IMR-90 (cell line): ENCODE results near the gene CREBBP. TPM values are rescaled to one million over a fixed set of nuclear protein-coding genes. Genes with fewer than 3 reads are reported as not detected.
"Not testable (repeated sequence)": the region's sequence is repeated elsewhere in the genome, so short reads cannot be mapped to it uniquely, and the experiment has no call there.

Source experiments
- ATAC-seq: fragments of 200-7000 bp; cut with Tn5 transposase; 2 replicates; pipeline ENCODE4 v1.9.1; 2020; ENCODE audit warnings: low read depth, mild to moderate bottlenecking, moderate library complexity
- BruUV-seq: library from RNA; stranded (reverse); fragments of 400-500 nt; replicated peaks from 2 replicates; lab custom pipeline; 2021; lab: Mats Ljungman, UMichigan
- CTCF ChIA-PET: fragments of 300-600 bp; formaldehyde crosslinking; extraction: SDS; loops from one replicate; lab custom pipeline; 2021; ENCODE audit warnings: antibody characterized with exemption; lab: Yijun Ruan, JAX
- POLR2A ChIA-PET: fragments of 300-600 bp; sonication (Branson Sonifier 250); formaldehyde crosslinking; loops from one replicate; lab custom pipeline; 2022; ENCODE audit warnings: antibody characterized with exemption; ENCODE audit not compliant: unreplicated experiment; lab: Charles Lee
- DNase-seq: peaks from one replicate; pipeline ENCODE4 v3.0.0; 2013
- H2AFZ ChIP-seq: replicated peaks from 2 replicates; pipeline ENCODE3; 2013; ENCODE audit warnings: low read length, mild to moderate bottlenecking; ENCODE audit not compliant: poor library complexity
- H2AK5ac ChIP-seq: 2 replicates; pipeline ENCODE4 v1.6.1; 2013; ENCODE audit warnings: low read depth, low read length, inconsistent platforms
- H2AK9ac ChIP-seq: replicated peaks from 2 replicates; pipeline ENCODE3; 2013; ENCODE audit warnings: mild to moderate bottlenecking, low read depth, low read length, moderate library complexity; ENCODE audit not compliant: poor library complexity
- H2BK120ac ChIP-seq: 2 replicates; pipeline ENCODE4 v1.6.1; 2013; ENCODE audit warnings: low read depth, low read length, inconsistent platforms
- H2BK15ac ChIP-seq: 3 replicates; pipeline ENCODE4 v1.6.1; 2013; ENCODE audit warnings: low read depth, low read length, inconsistent platforms
- H2BK20ac ChIP-seq: 2 replicates; pipeline ENCODE4 v1.6.1; 2013; ENCODE audit warnings: low read depth, mild to moderate bottlenecking, inconsistent platforms, low read length, moderate library complexity
- H2BK5ac ChIP-seq: 2 replicates; pipeline ENCODE4 v1.6.1; 2013; ENCODE audit warnings: mild to moderate bottlenecking, low read depth, low read length, inconsistent platforms; ENCODE audit not compliant: poor library complexity, severe bottlenecking
- H3K14ac ChIP-seq: replicated peaks from 2 replicates; pipeline ENCODE4 v1.6.1; 2013; ENCODE audit warnings: low read depth, low read length, inconsistent platforms
- H3K18ac ChIP-seq: 2 replicates; pipeline ENCODE4 v1.6.1; 2013; ENCODE audit warnings: low read depth, low read length, control low read depth
- H3K23ac ChIP-seq: 2 replicates; pipeline ENCODE4 v1.6.1; 2013; ENCODE audit warnings: low read depth, low read length, inconsistent platforms
- H3K27ac ChIP-seq: 2 replicates; pipeline ENCODE4 v1.5.1; 2013; ENCODE audit warnings: mild to moderate bottlenecking, control low read depth, low read length; ENCODE audit not compliant: insufficient read depth
- H3K27me3 ChIP-seq: 2 replicates; pipeline ENCODE4 v1.6.1; 2013; ENCODE audit warnings: low read length; ENCODE audit not compliant: control insufficient read depth, insufficient read depth
- H3K36me3 ChIP-seq: 2 replicates; pipeline ENCODE4 v1.6.1; 2013; ENCODE audit warnings: low read length, mixed read lengths; ENCODE audit not compliant: control insufficient read depth, insufficient read depth
- H3K4ac ChIP-seq: 2 replicates; pipeline ENCODE4 v1.6.1; 2013; ENCODE audit warnings: low read depth, low read length, inconsistent platforms
- H3K4me1 ChIP-seq: 2 replicates; pipeline ENCODE4 v1.6.1; 2013; ENCODE audit warnings: low read length, mixed read lengths; ENCODE audit not compliant: control insufficient read depth, insufficient read depth
- H3K4me2 ChIP-seq: 2 replicates; pipeline ENCODE4 v1.6.1; 2013; ENCODE audit warnings: low read depth, mild to moderate bottlenecking, control low read depth, low read length, moderate library complexity
- H3K4me3 ChIP-seq: 2 replicates; pipeline ENCODE4 v1.5.1; 2013; ENCODE audit warnings: low read depth, mild to moderate bottlenecking, control low read depth, low read length, moderate library complexity; ENCODE audit not compliant: insufficient read depth
- H3K56ac ChIP-seq: 2 replicates; pipeline ENCODE4 v1.6.1; 2013; ENCODE audit warnings: low read length, inconsistent platforms; ENCODE audit not compliant: insufficient read depth; ENCODE audit errors: extremely low read depth
- H3K79me1 ChIP-seq, 2 experiments: 2 replicates each; pipeline ENCODE4 v1.6.1; 2013; ENCODE audit warnings: low read length in 2 of 2, inconsistent platforms in 1 of 2, low read depth in 1 of 2
- H3K9ac ChIP-seq: 2 replicates; pipeline ENCODE4 v1.6.1; 2013; ENCODE audit warnings: low read depth, low read length, control low read depth
- H3K9me1 ChIP-seq: 2 replicates; pipeline ENCODE4 v1.6.1; 2013; ENCODE audit warnings: low read length, inconsistent platforms; ENCODE audit not compliant: insufficient read depth
- H3K9me3 ChIP-seq: 2 replicates; pipeline ENCODE4 v1.6.1; 2013; ENCODE audit warnings: low read length; ENCODE audit not compliant: control insufficient read depth, insufficient read depth
- H4K20me1 ChIP-seq: 2 replicates; pipeline ENCODE4 v1.6.1; 2013; ENCODE audit warnings: low read length, inconsistent platforms; ENCODE audit not compliant: insufficient read depth
- H4K5ac ChIP-seq: 2 replicates; pipeline ENCODE4 v1.6.1; 2013; ENCODE audit warnings: mild to moderate bottlenecking, low read depth, low read length, control low read depth
- H4K8ac ChIP-seq, 2 experiments: 2 replicates each; pipeline ENCODE4 v1.6.1; 2013; ENCODE audit warnings: low read depth in 2 of 2, low read length in 2 of 2, control low read depth in 1 of 2, inconsistent platforms in 1 of 2
- H4K91ac ChIP-seq: 2 replicates; pipeline ENCODE4 v1.6.1; 2013; ENCODE audit warnings: low read depth, low read length, inconsistent platforms; ENCODE audit not compliant: insufficient read depth
- CHD1 ChIP-seq: IDR thresholded peaks from 2 replicates; pipeline ENCODE4 v1.6.1; 2012; ENCODE audit warnings: low read depth, low read length, improper control_type of control experiment
- ELK1 ChIP-seq: fragments of 150-350 bp; IDR thresholded peaks from 2 replicates; pipeline ENCODE4 v1.6.1; 2016; ENCODE audit warnings: low read depth, mild to moderate bottlenecking, low read length, moderate library complexity, borderline replicate concordance
- MXI1 ChIP-seq: IDR thresholded peaks from 2 replicates; pipeline ENCODE4 v1.6.1; 2012; ENCODE audit warnings: low read depth, mild to moderate bottlenecking, low read length, moderate library complexity, borderline replicate concordance
- WGBS, 2 experiments: methylation state at CpG; one replicate each; pipeline versions ENCODE4 v1.1.5 to v1.1.7; 2013; ENCODE audit warnings: missing lambda C conversion rate in 2 of 2; ENCODE audit not compliant: insufficient read length in 1 of 2; ENCODE audit errors: extremely low coverage in 2 of 2; 5-methylcytosine and 5-hydroxymethylcytosine counted together
- dilution Hi-C: fragments of 300-500 bp; cut with HindIII; formaldehyde crosslinking; loops from one replicate; pipeline ENCODE4 v1.14.3; 2018; ENCODE audit warnings: low sequenced_read_pairs; ENCODE audit not compliant: unreplicated experiment
- in situ Hi-C: fragments of 300-500 bp; cut with MboI; formaldehyde crosslinking; loops from 3 replicates; pipeline ENCODE4 v1.14.3; 2019; ENCODE audit warnings: low sequenced_read_pairs, inconsistent platforms, mixed read lengths
- intact Hi-C: fragments of 100-400 bp; cut with micrococcal nuclease; formaldehyde crosslinking; loops from 2 replicates; pipeline ENCODE4 v1.10.0; 2022
- polyA plus RNA-seq, 3 experiments: library from polyadenylated mRNA; depleted of rRNA; stranded (reverse); fragments of >200 nt; gene quantifications; 2 replicates each; pipeline ENCODE4 v1.2.3, GENCODE V29; 2012; ENCODE audit warnings: low replicate concordance in 1 of 3
- total RNA-seq: library from RNA; depleted of rRNA; stranded (reverse); fragments of >200 nt; gene quantifications from 2 replicates; pipeline ENCODE4 v1.2.3, GENCODE V29; 2012
- TF ChIP-seq, protein P1 (sequence below): fragments of 150-350 bp; IDR thresholded peaks from 2 replicates; pipeline ENCODE4 v1.6.1; 2017; ENCODE audit warnings: mild to moderate bottlenecking, antibody characterized with exemption, low read length, low read depth

Gene CREBBP
- total and polyA plus RNA-seq, 2 of the 4 experiments (the other 2 are of a cell fraction) = 7.3 to 12.5 TPM

DNA sequence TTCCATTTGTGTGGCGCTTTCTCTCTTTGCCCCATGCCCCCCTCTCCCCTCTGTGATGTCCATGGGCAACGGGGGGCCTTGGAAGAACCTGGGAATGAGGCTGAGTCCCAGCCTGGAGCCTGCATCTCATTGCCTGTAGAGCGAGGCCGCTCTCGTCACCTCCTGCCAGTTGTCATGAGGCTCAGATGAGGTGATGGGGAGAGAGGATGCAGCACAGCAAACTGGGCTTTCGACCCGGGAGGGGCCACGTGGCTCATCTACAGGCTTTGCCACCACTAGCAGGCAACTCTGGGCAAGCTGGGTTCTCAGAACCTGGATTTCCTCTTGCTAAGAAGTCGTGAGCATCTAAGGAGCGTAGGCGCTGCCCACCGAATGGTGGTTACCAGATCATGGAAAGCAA lies 31.9 kb upstream of the CREBBP start:
- Histone ChIP-seq H4K5ac (no peak overlapping the region), H2AFZ (no peak overlapping the region), H3K4ac (no peak overlapping the region), H3K14ac (no peak overlapping the region), H2BK20ac (no peak overlapping the region), H3K9me1 (no peaks in the 10 kb centered on the region), H3K23ac (no peak overlapping the region), H2AK9ac (peak overlapping the region; percentile 55), H4K91ac (no peak overlapping the region), H3K27ac (no peak overlapping the region), H3K18ac (no peak overlapping the region), H2BK120ac (no peak overlapping the region), H3K36me3 (no peaks in the 10 kb centered on the region), H3K4me2 (no peak overlapping the region), H4K20me1 (no peaks in the 10 kb centered on the region), H3K56ac (no peak overlapping the region), H2AK5ac (no peak overlapping the region), H2BK15ac (no peak overlapping the region), H3K9ac (no peak overlapping the region), H3K27me3 (peaks cover 7% of the 10 kb centered on the region), H4K8ac (no peak overlapping the region), H3K4me3 (no peak overlapping the region), H3K9me3 (peaks cover 2% of the 10 kb centered on the region; the same call in 1 of the 2 replicates), H3K79me1 (no peaks in the 10 kb centered on the region), H2BK5ac (no peak overlapping the region), H3K4me1 (no peaks in the 10 kb centered on the region)
- intact Hi-C loops (no loop called here), in situ Hi-C loops (no loop called here), dilution Hi-C loops (no loop called here)
- ChIA-PET CTCF (interaction anchor here (1.3 kb wide), 1 partner anchor 27 kb away, joined by 3 read pairs; no protein-coding TSS in a partner anchor), POLR2A (no interaction called here)
- BruUV-seq = no TSS peak
- ATAC-seq (no peak), DNase-seq (no peak)
- 87% methylated on average over 7 of the region's 12 CpGs; no CpG with 5 or more reads in 1 of the 2 experiments for WGBS, 2 experiments
- TF ChIP-seq MXI1 (no peak), CHD1 (no peak), ELK1 (no peak)
- TF ChIP-seq, protein P1, sequence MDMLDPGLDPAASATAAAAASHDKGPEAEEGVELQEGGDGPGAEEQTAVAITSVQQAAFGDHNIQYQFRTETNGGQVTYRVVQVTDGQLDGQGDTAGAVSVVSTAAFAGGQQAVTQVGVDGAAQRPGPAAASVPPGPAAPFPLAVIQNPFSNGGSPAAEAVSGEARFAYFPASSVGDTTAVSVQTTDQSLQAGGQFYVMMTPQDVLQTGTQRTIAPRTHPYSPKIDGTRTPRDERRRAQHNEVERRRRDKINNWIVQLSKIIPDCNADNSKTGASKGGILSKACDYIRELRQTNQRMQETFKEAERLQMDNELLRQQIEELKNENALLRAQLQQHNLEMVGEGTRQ = no peak

DNA sequence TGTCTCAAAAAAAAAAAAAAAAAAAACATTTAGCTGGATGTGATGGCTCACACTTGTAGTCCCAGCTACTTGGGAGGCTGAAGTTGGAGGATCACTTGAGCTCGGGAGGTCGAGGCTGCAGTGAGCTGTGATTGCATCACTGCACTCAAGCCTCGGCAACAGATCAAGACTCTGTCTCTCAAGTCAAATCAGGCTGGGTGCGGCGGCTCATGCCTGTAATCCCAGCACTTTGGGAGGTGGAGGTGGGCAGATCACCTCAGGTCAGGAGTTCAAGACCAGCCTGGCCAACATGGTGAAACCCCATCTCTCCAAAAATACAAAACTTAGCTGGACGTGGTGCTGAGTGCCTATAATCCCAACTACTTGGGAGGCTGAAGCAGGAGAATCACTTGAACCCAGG lies 31.2 kb upstream of the CREBBP start:
- H3K36me3 ChIP-seq, H4K91ac ChIP-seq, POLR2A ChIA-PET, in situ Hi-C loops, H2AFZ ChIP-seq, H2AK5ac ChIP-seq, H4K20me1 ChIP-seq, BruUV-seq, H2BK5ac ChIP-seq, H2AK9ac ChIP-seq, H3K9me1 ChIP-seq, dilution Hi-C loops, H3K4me3 ChIP-seq, H3K9ac ChIP-seq, H4K8ac ChIP-seq, intact Hi-C loops, H3K23ac ChIP-seq, H3K4ac ChIP-seq, H4K5ac ChIP-seq, H2BK120ac ChIP-seq, H3K14ac ChIP-seq, H3K4me1 ChIP-seq, H3K27ac ChIP-seq, H3K79me1 ChIP-seq, DNase-seq, H3K18ac ChIP-seq, H3K4me2 ChIP-seq, H3K56ac ChIP-seq, H2BK20ac ChIP-seq, ATAC-seq, H3K9me3 ChIP-seq, H2BK15ac ChIP-seq, H3K27me3 ChIP-seq: not testable (repeated sequence)
- no CpG with 5 or more reads among the region's 6 CpGs for WGBS, 2 experiments
- CTCF ChIA-PET = interaction anchor here (1.3 to 1.6 kb wide), 2 partner anchors 27 to 28 kb away, joined by 3 read pairs; no protein-coding TSS in a partner anchor
